ENCODE measurements around the gene UST.
"Not testable (repeated sequence)": the region's sequence is repeated elsewhere in the genome, so short reads cannot be mapped to it uniquely, and the experiment has no call there.

The UST gene

GRCh38 chr6:149098700-149099276, 352.0 kb downstream of the UST start:
- no peak for DNase-seq

GRCh38 chr6:149102324-149102723, 355.5 kb downstream of the UST start:
- no peak for DNase-seq

GRCh38 chr6:149103950-149104349, 357.1 kb downstream of the UST start:
- not testable (repeated sequence) for DNase-seq

- no peak for DNase-seq
Measured at GRCh38 chr6:149107520-149107919, 360.7 kb downstream of the UST start.

GRCh38 chr6:149108038-149108748, 361.4 kb downstream of the UST start:
- DNase-seq: no peak

- no peak for DNase-seq
Measured at GRCh38 chr6:149108749-149109100, 361.9 kb downstream of the UST start.

GRCh38 chr6:149109397-149110070, 362.7 kb downstream of the UST start:
- DNase-seq: no peak

GRCh38 chr6:149111556-149112115, 364.8 kb downstream of the UST start:
- DNase-seq: no peak

- no peak for DNase-seq
Measured at GRCh38 chr6:149112976-149113375, 366.1 kb downstream of the UST start.

- DNase-seq: no peak
Measured at GRCh38 chr6:149114167-149114566, 367.3 kb downstream of the UST start.

- DNase-seq: no peak
Measured at GRCh38 chr6:149118737-149119653, 372.2 kb downstream of the UST start.

GRCh38 chr6:149122850-149123821, 376.3 kb downstream of the UST start:
- no peak for DNase-seq

GRCh38 chr6:149125309-149125708, 378.5 kb downstream of the UST start:
- no peak for DNase-seq
